Peyer's patch (tissue), 4 donors: Measurements from ENCODE around the gene CLMP.

Experiments used
- POLR2A ChIP-seq, 2 donors: fragments of 450-650 bp; IDR thresholded peaks; one replicate each; pipeline ENCODE4 v1.5.1; 2017; ENCODE audit warnings: antibody characterized with exemption in 2 of 2, mild to moderate bottlenecking in 2 of 2, moderate library complexity in 2 of 2
- TF ChIP-seq, protein P1 (sequence below), 6 experiments: fragments of 450-650 bp in 4 of 6; fragments of 200-600 bp in 2 of 6; sonication (generic) in 1 of 6; IDR thresholded peaks; one replicate each; pipeline ENCODE4 v1.5.1; 2017 to 2019; ENCODE audit warnings: antibody characterized with exemption in 6 of 6, mild to moderate bottlenecking in 3 of 6, moderate library complexity in 1 of 6

DNA sequence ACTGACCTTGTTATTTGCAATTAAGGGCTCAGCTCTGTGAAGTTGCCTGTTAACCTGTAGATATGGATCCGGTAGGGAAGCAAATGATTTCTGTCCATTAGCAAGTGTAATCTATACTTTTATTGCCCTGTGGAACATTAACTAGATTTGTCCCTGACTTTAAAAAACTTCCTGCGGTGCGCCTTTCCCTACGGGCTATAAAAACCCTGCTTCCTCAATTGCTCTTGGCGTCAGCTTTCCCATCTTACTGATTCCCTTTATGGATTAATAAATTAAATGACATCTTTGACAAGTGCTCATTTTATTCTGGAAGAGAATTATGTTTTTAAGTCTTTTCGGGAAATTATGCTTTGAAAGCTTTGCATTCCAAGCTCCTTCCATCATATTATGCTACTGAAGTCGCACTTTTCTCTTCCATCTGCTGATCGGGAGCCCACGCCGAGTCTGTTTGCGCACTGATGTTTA, 18.3 kb upstream of the CLMP start:
- TF ChIP-seq, protein P1, sequence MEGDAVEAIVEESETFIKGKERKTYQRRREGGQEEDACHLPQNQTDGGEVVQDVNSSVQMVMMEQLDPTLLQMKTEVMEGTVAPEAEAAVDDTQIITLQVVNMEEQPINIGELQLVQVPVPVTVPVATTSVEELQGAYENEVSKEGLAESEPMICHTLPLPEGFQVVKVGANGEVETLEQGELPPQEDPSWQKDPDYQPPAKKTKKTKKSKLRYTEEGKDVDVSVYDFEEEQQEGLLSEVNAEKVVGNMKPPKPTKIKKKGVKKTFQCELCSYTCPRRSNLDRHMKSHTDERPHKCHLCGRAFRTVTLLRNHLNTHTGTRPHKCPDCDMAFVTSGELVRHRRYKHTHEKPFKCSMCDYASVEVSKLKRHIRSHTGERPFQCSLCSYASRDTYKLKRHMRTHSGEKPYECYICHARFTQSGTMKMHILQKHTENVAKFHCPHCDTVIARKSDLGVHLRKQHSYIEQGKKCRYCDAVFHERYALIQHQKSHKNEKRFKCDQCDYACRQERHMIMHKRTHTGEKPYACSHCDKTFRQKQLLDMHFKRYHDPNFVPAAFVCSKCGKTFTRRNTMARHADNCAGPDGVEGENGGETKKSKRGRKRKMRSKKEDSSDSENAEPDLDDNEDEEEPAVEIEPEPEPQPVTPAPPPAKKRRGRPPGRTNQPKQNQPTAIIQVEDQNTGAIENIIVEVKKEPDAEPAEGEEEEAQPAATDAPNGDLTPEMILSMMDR (IDR thresholded peaks at IDR 0.05): no peak
- no peak for TF ChIP-seq POLR2A (IDR thresholded peaks at IDR 0.05)
